Measurements from ENCODE around the gene ALKBH8. TPM values are rescaled to one million over a fixed set of nuclear protein-coding genes. Genes with fewer than 3 reads are reported as not detected.
"Not testable (repeated sequence)": the region's sequence is repeated elsewhere in the genome, so short reads cannot be mapped to it uniquely, and the experiment has no call there.

ALKBH8 gene
- total RNA-seq, 2 experiments from 2014 or later: 6.5 to 7.7 TPM

GRCh38 chr11:107576497-107577345, 11.2 kb upstream of the ALKBH8 start:
- H3K9me3 Mint-ChIP-seq; H3K27me3 ChIP-seq (ENCODE audit: control insufficient read depth in 1 of 2, insufficient read depth in 2 of 2, low read length in 2 of 2); H3K27ac Mint-ChIP-seq; H3K4me1 ChIP-seq (ENCODE audit: insufficient read depth, low read length); H3K4me3 ChIP-seq (ENCODE audit: low read length); POLR2A ChIA-PET; H3K36me3 Mint-ChIP-seq (ENCODE audit: low read depth); H3K9me3 ChIP-seq (ENCODE audit: control insufficient read depth in 1 of 2, insufficient read depth in 1 of 2, low read length in 2 of 2); H3K36me3 ChIP-seq (ENCODE audit: insufficient read depth, low read length); H3K4me3 Mint-ChIP-seq; H3K4me1 Mint-ChIP-seq (ENCODE audit: low read depth); H3K27ac ChIP-seq (ENCODE audit: low read depth in 1 of 2, low read length in 2 of 2): not testable (repeated sequence)
- peak; percentile 75 for TF ChIP-seq CTCF (IDR thresholded peaks at IDR 0.05)
- intact Hi-C loops (cut with DNase I, micrococcal nuclease): loop anchor here (1.0 to 5.0 kb wide), 5 partner anchors 113 to 1076 kb away; no protein-coding TSS in a partner anchor
- peaks cover 20% of the 10 kb centered on the region for H3K27me3 Mint-ChIP-seq
- peak in 13 of 14 experiments; percentile 17 to 63 (median 46) for DNase-seq
- peak; percentile 51 for ATAC-seq (ENCODE audit: poor library complexity)
- CTCF ChIA-PET: interaction anchor here (1.0 to 1.6 kb wide), 3 partner anchors 14 to 194 kb away, joined by 3 to 5 read pairs (median 3); no protein-coding TSS in a partner anchor

DNA sequence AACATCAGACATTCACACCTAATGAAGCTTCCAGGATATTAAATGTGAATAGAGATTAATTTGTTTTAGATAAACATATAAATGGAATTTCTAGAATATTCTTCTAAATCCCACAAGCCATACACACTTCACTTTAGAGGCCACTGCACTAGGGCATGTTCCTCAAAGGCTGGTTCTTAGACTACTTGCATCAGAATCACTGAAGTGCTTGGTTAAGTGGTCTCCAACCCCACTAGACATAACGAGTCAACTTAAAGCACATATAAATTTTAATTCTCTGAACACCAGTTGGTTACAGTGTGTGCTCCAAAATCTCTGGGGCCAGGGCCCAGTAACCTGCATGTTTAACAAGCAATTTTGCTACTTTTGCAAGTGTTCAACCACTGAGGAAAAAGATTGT, 7.9 kb upstream of the ALKBH8 start:
- Histone ChIP-seq H3K27ac (ENCODE audit: low read depth in 1 of 2, low read length in 2 of 2) (no peak overlapping the region), H3K9me3 (ENCODE audit: control insufficient read depth in 1 of 2, insufficient read depth in 1 of 2, low read length in 2 of 2) (no peaks in the 10 kb centered on the region), H3K27me3 (ENCODE audit: control insufficient read depth in 1 of 2, insufficient read depth in 2 of 2, low read length in 2 of 2) (peaks cover 0 to 4% of the 10 kb centered on the region in 2 experiments), H3K4me3 (ENCODE audit: low read length) (no peak overlapping the region), H3K36me3 (ENCODE audit: insufficient read depth, low read length) (no peaks in the 10 kb centered on the region), H3K4me1 (ENCODE audit: insufficient read depth, low read length) (no peaks in the 10 kb centered on the region)
- peaks cover 13% of the 10 kb centered on the region for H3K27me3 Mint-ChIP-seq
- no peaks in the 10 kb centered on the region for H3K36me3 Mint-ChIP-seq (ENCODE audit: low read depth)
- no peak for TF ChIP-seq CTCF (IDR thresholded peaks at IDR 0.05)
- no peak overlapping the region for H3K27ac Mint-ChIP-seq
- intact Hi-C loops (cut with DNase I, micrococcal nuclease): no loop called here
- DNase-seq (no peak), ATAC-seq (ENCODE audit: poor library complexity) (no peak)
- no peaks in the 10 kb centered on the region for H3K9me3 Mint-ChIP-seq
- ChIA-PET CTCF (interaction anchor here (2.1 kb wide), 1 partner anchor 11 kb away, joined by 5 read pairs; no protein-coding TSS in a partner anchor), POLR2A (no interaction called here)
- H3K4me3 Mint-ChIP-seq: no peak overlapping the region
- H3K4me1 Mint-ChIP-seq (ENCODE audit: low read depth): no peaks in the 10 kb centered on the region

- no peak overlapping the region for H3K4me3 Mint-ChIP-seq
- H3K27ac Mint-ChIP-seq: no peak overlapping the region
- Histone ChIP-seq H3K36me3 (ENCODE audit: insufficient read depth, low read length) (no peaks in the 10 kb centered on the region), H3K4me3 (ENCODE audit: low read length) (no peak overlapping the region), H3K27ac (ENCODE audit: low read depth in 1 of 2, low read length in 2 of 2) (no peak overlapping the region), H3K4me1 (ENCODE audit: insufficient read depth, low read length) (peaks cover 8% of the 10 kb centered on the region), H3K27me3 (ENCODE audit: control insufficient read depth in 1 of 2, insufficient read depth in 2 of 2, low read length in 2 of 2) (no peaks in the 10 kb centered on the region), H3K9me3 (ENCODE audit: control insufficient read depth in 1 of 2, insufficient read depth in 1 of 2, low read length in 2 of 2) (no peaks in the 10 kb centered on the region)
- peaks cover 21% of the 10 kb centered on the region for H3K4me1 Mint-ChIP-seq (ENCODE audit: low read depth)
- peaks cover 6% of the 10 kb centered on the region for H3K36me3 Mint-ChIP-seq (ENCODE audit: low read depth)
- ChIA-PET POLR2A (no interaction called here), CTCF (no interaction called here)
- DNase-seq (no peak), ATAC-seq (ENCODE audit: poor library complexity) (no peak)
- intact Hi-C loops (cut with DNase I, micrococcal nuclease): no loop called here
- no peak for TF ChIP-seq CTCF (IDR thresholded peaks at IDR 0.05)
- peaks cover 10% of the 10 kb centered on the region for H3K27me3 Mint-ChIP-seq
- H3K9me3 Mint-ChIP-seq: no peaks in the 10 kb centered on the region
Observed at GRCh38 chr11:107570015-107570414, 4.5 kb upstream of the ALKBH8 start.

Measured in CD4-positive, alpha-beta T cell (primary cell).